Suprapubic skin (tissue), 4 donors: ENCODE results near the gene NAIF1. TPM values are rescaled to one million over a fixed set of nuclear protein-coding genes. Genes with fewer than 3 reads are reported as not detected.

Experiments used
- DNase-seq, 2 donors: peaks; one replicate each; pipeline ENCODE4 v3.0.0-alpha.2; 2019; ENCODE audit warnings: low spot score in 2 of 2
- H3K27ac ChIP-seq: fragments of 200-600 bp; sonication (generic); one replicate; pipeline ENCODE4 v1.5.1; 2019
- H3K27me3 ChIP-seq: fragments of 200-600 bp; sonication (generic); one replicate; pipeline ENCODE4 v1.5.1; 2019
- H3K36me3 ChIP-seq: fragments of 200-600 bp; sonication (generic); one replicate; pipeline ENCODE4 v1.5.1; 2019
- H3K4me1 ChIP-seq: fragments of 200-600 bp; sonication (generic); one replicate; pipeline ENCODE4 v1.5.1; 2019
- H3K4me3 ChIP-seq: fragments of 200-600 bp; sonication (generic); one replicate; pipeline ENCODE4 v1.5.1; 2019; ENCODE audit warnings: mild to moderate bottlenecking
- H3K9me3 ChIP-seq: fragments of 200-600 bp; sonication (generic); one replicate; pipeline ENCODE4 v1.5.1; 2019
- EP300 ChIP-seq: sonication (generic); formaldehyde crosslinking; IDR thresholded peaks from one replicate; pipeline ENCODE4 v1.6.1; 2017; ENCODE audit warnings: antibody characterized with exemption
- POLR2A ChIP-seq, 2 donors: fragments of 450-650 bp; IDR thresholded peaks; one replicate each; pipeline ENCODE4 v1.6.1; 2017; ENCODE audit warnings: antibody characterized with exemption in 2 of 2, mild to moderate bottlenecking in 2 of 2, moderate library complexity in 2 of 2
- POLR2AphosphoS5 ChIP-seq, 3 donors: sonication (generic); formaldehyde crosslinking; IDR thresholded peaks; one replicate each; pipeline ENCODE4 v1.6.1; 2017; ENCODE audit warnings: antibody characterized with exemption in 3 of 3
- WGBS: methylation state at CpG from one replicate; pipeline ENCODE4 v1.1.5; 2018; 5-methylcytosine and 5-hydroxymethylcytosine counted together
- total RNA-seq, 4 donors: library from RNA; depleted of rRNA; stranded (reverse); fragments of >200 nt; gene quantifications; one replicate each; pipeline ENCODE4 v1.1.0, GENCODE V29; 2016
- TF ChIP-seq, protein P1 (sequence below), 2 donors: fragments of 200-600 bp in 1 of 2; fragments of 450-650 bp in 1 of 2; sonication (generic) in 1 of 2; IDR thresholded peaks; one replicate each; pipeline ENCODE4 v1.5.1; 2016 to 2019; ENCODE audit warnings: antibody characterized with exemption in 2 of 2, mild to moderate bottlenecking in 1 of 2, moderate library complexity in 1 of 2

The NAIF1 gene
- total RNA-seq, 4 donors from 2014 or later: 9.6 to 14.7 (median 12.6) TPM

DNA sequence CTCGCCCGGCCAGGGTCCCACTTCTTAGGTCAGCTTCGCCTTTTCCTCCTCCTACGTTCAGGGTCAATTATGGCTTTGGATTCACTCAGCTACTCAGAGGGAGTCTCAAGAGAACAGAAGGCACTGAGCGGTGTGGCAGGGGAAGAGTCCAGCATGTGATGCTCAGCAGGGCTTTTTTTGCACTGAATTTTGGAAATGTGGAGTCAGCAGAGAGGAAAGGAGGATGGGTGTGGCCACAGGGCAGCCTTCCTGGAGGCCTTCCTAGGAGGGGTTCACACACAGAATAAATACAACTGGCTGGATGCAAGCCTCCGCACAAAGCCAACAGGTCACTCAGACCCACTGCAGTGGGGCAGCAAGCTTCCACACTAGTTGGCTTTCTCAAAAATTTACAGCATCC lies 4.8 kb downstream of the NAIF1 start:
- Histone ChIP-seq H3K27me3 (no peaks in the 10 kb centered on the region), H3K27ac (peak overlapping the region; percentile 23), H3K36me3 (peaks cover 14% of the 10 kb centered on the region), H3K4me1 (peaks cover 37% of the 10 kb centered on the region), H3K9me3 (no peaks in the 10 kb centered on the region), H3K4me3 (no peak overlapping the region)
- DNase-seq: no peak
- 55% methylated on average over 6 of the region's 6 CpGs for WGBS
- TF ChIP-seq POLR2AphosphoS5 (IDR thresholded peaks at IDR 0.05) (no peak), POLR2A (IDR thresholded peaks at IDR 0.05) (no peak)
- TF ChIP-seq, protein P1, sequence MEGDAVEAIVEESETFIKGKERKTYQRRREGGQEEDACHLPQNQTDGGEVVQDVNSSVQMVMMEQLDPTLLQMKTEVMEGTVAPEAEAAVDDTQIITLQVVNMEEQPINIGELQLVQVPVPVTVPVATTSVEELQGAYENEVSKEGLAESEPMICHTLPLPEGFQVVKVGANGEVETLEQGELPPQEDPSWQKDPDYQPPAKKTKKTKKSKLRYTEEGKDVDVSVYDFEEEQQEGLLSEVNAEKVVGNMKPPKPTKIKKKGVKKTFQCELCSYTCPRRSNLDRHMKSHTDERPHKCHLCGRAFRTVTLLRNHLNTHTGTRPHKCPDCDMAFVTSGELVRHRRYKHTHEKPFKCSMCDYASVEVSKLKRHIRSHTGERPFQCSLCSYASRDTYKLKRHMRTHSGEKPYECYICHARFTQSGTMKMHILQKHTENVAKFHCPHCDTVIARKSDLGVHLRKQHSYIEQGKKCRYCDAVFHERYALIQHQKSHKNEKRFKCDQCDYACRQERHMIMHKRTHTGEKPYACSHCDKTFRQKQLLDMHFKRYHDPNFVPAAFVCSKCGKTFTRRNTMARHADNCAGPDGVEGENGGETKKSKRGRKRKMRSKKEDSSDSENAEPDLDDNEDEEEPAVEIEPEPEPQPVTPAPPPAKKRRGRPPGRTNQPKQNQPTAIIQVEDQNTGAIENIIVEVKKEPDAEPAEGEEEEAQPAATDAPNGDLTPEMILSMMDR (IDR thresholded peaks at IDR 0.05): no peak

DNA sequence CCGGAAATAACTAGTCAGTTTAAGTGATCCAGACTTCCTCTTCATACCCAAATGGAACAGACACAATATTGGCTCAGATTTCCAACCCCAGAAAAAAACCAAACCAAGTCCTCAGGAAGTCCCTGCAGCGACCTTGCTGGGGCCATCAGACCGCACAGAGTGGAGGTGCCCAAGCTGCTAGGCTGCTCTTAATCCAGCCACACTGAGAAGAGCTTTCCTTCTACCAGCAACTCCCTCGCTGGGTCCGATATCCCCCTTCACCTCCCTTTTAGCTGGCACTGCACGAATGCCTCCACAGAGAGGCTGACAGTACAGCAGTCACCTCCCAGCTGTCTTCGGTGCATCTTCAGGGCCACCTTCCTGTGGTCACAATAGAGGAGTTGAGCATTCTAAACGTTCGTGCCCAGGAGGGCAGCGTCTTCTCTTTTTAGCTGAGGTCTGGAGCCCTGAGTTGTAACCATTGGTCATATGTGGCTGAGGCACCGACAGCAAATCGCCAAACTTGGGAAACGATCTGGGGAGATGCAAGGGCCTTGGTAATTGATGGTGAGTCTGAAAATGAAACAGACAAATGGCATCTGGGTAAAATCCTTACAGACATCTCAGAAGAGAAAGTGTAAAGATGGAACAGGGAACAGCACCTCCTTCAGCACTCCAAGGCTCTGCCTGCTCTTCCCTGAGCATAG lies 5.7 kb downstream of the NAIF1 start:
- no peak overlapping the region for H3K4me3 ChIP-seq
- H3K36me3 ChIP-seq: peaks cover 14% of the 10 kb centered on the region
- DNase-seq: no peak
- TF ChIP-seq EP300 (no peak), POLR2AphosphoS5 (IDR thresholded peaks at IDR 0.05) (no peak), POLR2A (IDR thresholded peaks at IDR 0.05) (no peak)
- TF ChIP-seq, protein P1 (IDR thresholded peaks at IDR 0.05): no peak
- WGBS: 69% methylated on average over 13 of the region's 13 CpGs
- no peak overlapping the region for H3K27ac ChIP-seq
- no peaks in the 10 kb centered on the region for H3K9me3 ChIP-seq
- peaks cover 35% of the 10 kb centered on the region for H3K4me1 ChIP-seq
- no peaks in the 10 kb centered on the region for H3K27me3 ChIP-seq

DNA sequence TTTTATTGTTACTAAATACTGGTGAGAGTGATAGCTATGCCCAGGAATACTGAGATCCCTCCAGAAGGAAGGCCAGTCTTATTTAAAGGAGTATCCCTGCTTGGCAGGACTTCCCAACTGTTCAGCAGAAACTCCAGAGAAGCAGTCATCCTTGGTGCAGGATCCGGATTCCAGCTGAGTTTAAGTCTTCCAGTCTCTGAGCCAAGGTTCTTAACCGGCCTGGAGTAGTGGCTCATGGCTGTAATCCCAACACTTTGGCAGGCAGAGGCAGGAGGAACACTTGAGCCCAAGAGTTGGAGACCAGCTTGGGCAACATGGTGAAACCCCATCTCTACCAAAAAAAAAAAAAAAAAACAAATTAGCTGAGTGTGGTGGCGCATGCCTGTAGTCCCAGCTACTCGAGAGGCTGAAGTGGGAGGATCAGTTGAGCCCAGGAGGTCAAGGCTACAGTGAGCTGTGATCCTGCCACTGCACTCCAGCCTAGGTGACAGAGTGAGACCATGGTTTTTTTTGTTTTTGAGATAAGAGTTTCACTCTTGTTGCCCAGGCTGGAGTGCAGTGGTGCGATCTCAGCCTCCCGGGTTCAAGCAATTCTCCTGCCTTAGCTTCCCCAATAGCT lies 7.6 kb downstream of the NAIF1 start:
- peaks cover 14% of the 10 kb centered on the region for H3K36me3 ChIP-seq
- WGBS: 70% methylated on average over 6 of the region's 6 CpGs
- no peak overlapping the region for H3K4me3 ChIP-seq
- TF ChIP-seq EP300: no peak
- TF ChIP-seq, protein P1 (IDR thresholded peaks at IDR 0.05): no peak
- no peak for TF ChIP-seq POLR2AphosphoS5 (IDR thresholded peaks at IDR 0.05)
- no peak for TF ChIP-seq POLR2A (IDR thresholded peaks at IDR 0.05)
- no peak overlapping the region for H3K27ac ChIP-seq
- H3K9me3 ChIP-seq: no peaks in the 10 kb centered on the region
- DNase-seq: no peak
- peaks cover 38% of the 10 kb centered on the region for H3K4me1 ChIP-seq
- no peaks in the 10 kb centered on the region for H3K27me3 ChIP-seq

DNA sequence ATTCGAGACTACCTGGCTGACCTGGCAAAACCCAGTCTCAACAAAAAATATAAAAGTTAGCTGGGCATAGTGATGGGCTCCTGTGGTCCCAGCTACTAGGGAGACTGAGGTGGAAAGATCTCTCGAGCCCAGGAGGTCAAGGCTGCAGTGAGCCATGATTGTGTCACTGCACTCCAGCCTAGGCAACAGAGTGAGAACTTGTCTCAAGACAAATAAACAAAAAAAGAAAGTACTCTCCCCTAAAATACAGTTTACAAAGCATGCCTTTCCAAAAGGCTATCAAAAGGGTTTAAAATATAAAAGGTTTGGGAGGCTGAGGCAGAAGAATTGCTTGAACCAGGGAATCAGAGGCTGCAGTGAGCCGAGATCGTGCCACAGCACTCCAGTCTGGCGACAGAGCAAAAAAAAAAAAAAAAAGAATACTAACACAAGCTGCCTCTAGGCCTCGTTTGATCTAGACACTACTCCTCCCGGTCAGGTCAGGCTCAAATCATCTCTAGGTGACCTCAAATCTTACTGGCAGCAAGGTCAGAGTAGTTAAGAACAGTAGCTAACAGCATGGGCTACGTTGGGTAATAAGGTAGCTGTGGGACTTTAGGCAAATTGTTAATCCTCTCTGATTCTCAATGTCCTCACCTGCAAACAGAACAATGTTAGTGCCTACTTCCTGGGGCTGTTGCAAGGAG lies 9.3 kb downstream of the NAIF1 start:
- 80% methylated on average over 8 of the region's 8 CpGs for WGBS
- TF ChIP-seq EP300 (no peak), POLR2A (IDR thresholded peaks at IDR 0.05) (no peak), POLR2AphosphoS5 (IDR thresholded peaks at IDR 0.05) (no peak)
- TF ChIP-seq, protein P1 (IDR thresholded peaks at IDR 0.05): no peak
- peaks cover 35% of the 10 kb centered on the region for H3K4me1 ChIP-seq

More for the DNA sequence above, 9.3 kb downstream of the NAIF1 start:
- H3K27ac ChIP-seq: no peak overlapping the region
- H3K27me3 ChIP-seq: no peaks in the 10 kb centered on the region
- peaks cover 5% of the 10 kb centered on the region for H3K36me3 ChIP-seq
- no peak overlapping the region for H3K4me3 ChIP-seq
- DNase-seq: no peak
- H3K9me3 ChIP-seq: no peaks in the 10 kb centered on the region
